HG03442 (cell line): ENCODE measurements around the gene ZBTB7B.

Experiments used
- ATAC-seq: cut with Tn5 transposase; IDR thresholded peaks from one replicate; pipeline ENCODE4 v1.9.1; 2021; ENCODE audit warnings: mild to moderate bottlenecking, moderate library complexity; ENCODE audit not compliant: unreplicated experiment

The ZBTB7B gene

GRCh38 chr1:155034318-155035208 is 32.0 kb downstream of the ZBTB7B start:
- ATAC-seq = no peak

DNA sequence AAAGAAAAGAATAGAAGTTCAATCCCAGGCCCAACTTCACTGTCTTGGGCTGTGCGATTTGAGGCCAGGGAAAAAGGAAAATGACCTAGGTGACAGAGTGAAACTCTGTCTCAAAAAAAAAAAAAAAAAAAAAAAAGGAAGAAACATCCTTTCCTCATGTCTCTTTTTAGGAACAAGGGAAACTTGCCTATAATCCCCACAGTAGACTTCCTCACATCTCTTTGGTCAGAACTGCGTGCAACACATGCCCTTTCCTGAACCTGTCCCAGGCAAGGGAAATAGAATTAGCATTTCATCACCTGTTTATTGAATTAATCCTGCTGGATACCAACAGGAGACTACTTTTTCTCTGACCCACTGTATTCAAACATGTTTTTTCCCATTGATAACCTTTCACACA is 33.3 kb downstream of the ZBTB7B start:
- ATAC-seq = no peak

GRCh38 chr1:155037043-155037442 is 34.4 kb downstream of the ZBTB7B start:
- ATAC-seq = no peak

DNA sequence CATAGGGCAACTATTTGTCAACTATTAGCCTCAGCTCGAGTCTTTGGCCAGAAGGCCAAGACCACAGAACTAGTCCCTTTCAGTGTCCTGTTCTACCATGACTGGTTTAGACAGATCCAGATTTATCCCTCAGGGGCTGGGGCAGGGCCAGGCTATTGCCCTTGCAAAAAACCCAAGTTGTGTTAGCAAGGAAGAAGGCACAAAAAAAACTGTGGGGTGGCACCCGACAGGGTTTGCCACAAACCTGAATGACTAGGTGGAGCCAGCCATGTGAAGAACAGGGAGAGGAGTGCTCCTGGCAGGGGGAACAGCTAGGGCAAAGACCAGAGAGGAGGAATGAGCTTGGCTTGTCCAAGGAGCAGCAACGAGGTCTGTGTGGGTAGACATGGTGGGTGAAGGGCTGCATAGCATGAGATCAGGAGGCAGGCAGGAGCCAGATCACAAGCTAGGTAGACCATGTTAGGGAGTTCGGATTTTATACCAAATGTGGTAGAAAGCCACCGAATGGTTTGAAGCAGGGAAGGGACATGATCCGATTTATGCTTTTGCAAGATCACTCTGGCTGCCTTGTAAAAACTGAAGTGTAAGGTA is 35.3 kb downstream of the ZBTB7B start:
- ATAC-seq = no peak

DNA sequence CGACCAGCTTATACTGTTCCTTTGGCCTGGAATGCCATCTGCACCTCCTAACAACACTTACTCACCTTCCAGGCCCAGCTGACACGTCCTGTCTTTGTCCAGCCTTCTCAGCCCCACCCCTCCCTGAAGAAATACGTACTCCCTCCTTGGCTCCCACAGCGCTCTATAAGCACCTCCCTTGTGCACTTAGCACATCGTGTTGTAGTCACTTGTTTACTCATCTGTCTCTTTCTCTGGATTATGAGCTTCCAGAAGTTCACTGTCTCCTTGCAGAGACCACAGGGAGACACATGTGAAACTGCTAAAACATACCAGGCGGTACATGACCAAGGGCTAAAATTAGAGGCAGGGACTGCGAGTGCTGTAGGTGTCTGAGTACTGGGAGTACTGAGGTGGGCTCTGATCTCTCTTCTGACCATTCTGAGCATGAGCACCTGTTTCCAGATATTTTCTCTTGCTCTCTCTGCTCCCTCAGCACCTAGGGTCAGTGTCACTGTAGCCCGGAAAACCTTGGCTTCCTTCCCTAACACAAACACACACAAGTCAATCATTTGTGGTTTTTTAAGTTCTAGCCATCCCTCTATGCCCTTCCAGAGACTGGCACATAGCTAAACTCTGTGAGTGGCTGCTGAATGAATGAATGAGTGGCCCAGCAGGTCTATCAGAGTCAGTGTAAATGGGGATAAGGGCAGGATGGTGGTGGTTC is 36.2 kb downstream of the ZBTB7B start:
- no peak for ATAC-seq

DNA sequence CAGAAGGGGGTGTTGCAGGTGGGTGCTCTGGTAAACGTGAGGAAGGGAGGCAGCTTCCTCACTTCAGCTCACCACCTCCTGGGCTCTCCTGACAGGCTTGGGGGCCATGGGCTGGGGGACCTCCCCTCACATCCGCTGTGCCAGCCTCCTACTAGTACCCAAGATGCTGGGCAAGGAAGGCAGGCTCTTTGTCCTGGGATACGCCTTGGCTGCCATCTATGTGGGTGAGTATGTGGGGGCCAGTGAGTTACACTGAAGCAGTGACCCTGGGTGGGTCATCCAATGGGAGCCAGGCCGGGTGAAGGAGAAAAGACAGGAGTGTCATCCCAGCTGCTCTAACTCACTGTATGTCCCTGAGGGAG is 36.7 kb downstream of the ZBTB7B start:
- ATAC-seq = no peak

DNA sequence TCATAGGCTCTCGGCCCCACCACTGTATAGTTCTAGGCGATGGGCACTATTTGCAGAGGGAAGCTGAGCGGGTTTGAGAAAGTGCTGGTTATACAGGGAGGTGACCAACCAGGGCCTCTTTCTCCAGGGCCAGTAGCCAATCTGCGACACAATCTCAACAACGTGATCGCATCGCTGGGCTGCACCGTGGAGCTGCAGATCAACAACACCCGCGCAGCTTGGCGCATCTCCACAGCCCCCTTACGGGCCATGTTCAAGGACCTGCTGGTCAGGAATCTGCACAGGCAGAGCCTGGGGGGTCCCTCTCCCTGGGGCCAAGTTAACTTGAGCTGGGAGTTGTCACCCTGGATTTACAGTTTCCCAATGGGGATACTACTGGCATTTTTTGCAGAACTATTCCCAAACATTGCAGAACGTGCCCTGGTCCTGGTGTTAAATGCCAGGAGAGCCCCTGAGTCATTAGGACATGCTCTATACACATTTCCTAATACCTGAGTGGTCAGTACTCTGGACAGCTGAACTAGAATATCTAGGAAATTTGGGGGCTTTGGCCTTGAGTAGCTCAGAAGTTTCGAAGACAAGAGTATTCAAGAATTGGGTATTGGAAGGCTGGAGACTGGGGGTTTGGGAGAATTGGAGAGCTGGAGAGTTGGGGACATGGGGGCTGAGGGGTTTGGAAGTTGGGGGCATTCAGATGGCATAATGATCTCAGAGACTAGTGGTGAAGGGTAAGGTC is 37.9 kb downstream of the ZBTB7B start:
- ATAC-seq = no peak

DNA sequence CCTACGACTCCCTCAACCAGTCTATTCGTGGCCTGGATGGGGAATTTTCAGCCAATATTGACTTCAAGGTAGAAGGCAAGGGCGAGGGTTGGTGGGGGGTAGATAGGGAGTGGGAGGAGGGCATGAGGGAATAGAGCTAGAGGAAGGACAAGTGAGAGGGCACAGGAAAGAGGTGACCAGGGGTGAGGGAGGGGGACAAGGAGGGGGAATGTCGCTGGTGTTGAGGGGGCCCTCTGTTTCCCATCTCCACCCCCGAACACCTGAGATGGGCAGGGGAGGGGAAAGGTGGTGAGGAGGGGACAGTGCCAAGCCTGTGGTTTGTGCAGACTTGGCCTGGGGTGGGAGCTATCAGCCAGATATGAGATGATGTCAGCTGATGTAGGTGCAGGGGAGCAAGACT is 40.2 kb downstream of the ZBTB7B start:
- no peak for ATAC-seq

GRCh38 chr1:155043301-155043702 is 40.7 kb downstream of the ZBTB7B start:
- no peak for ATAC-seq

GRCh38 chr1:155043793-155044192 is 41.2 kb downstream of the ZBTB7B start:
- ATAC-seq = no peak

- no peak for ATAC-seq
These were observed 41.8 kb downstream of the ZBTB7B start for GRCh38 chr1:155044365-155044764.

DNA sequence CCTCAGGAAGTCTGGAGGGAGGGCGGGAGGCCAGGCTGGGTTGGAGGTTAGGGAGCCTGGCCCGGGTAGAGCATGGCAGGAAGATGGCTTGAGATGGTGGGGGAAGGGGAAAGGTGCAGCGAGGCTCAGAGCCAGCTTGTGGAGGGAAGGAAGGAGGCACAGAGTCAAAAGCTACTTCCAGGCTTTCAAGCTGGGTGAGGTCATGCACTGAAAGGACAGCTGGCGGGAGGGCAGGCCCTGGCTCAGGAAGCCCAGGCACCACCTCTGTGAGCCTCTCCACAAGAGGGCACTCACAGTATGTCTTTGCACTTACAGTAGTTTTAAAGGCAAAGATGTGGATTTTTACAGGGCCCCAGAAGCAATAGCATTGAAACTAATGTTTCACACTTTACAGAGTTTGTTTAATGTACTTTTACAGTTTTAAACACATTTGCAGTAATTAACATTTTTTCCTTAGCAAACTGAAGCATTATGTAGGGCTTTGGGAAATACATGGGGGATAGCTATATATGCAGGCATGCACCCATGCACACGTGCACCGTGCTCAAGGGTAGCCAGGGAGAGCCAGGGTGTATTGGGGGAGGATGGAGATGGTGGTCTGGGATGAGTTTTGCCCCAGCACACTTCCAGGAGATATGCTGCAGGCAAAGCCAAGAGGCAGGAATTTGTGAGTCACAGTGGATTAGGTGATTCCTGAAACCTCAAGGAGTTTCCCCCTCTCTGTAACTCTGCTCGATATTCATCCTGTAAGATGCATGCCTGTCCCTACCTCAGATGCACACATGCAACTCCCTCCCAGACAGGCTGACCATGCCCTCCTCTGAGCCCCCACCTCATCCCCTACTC is 42.4 kb downstream of the ZBTB7B start:
- ATAC-seq = no peak

GRCh38 chr1:155048449-155049334 is 46.1 kb downstream of the ZBTB7B start:
- ATAC-seq = no peak

DNA sequence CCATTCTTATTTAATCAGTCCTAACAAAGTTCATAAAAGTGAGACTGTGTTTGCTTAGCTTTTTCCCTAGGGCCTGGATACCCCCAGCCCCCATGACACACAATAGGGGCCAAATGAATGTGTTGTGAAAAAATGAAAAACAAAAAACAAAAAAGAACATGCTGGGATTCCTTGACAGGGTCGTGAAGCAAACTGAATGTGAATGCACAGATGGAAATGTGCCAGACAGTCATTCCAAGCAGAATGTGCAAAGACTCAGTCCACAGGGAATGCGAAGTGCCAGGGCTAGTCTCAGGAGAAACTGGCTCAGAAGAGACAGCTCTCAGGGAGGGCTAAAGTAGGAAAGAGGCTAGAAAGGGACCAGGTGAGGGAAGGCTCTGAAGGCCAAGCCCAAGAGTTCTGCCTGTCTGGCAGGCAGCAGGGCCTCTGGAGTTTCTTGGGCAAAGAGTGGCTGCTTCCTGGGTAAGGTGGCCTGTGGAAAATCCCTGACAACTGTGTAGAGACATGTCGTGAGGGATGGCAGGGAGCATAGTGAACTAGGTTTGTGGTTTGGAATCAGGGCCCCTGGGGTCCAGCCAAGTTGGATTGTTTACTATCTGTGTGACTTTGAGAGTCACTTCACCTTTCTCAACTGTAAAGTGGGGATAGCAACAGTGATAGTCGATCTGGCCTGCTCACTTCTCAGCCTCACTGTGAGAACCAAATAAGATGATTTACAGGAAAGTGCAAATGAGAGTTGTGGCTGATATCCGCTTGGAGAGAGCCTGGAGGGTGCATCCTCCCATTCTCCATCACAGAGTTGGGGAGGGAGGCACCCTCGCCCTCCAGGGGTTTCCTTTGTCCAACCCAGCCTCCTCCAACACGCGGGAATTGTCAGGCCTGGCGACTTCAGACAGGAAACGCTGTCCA is 47.3 kb downstream of the ZBTB7B start:
- ATAC-seq = no peak

DNA sequence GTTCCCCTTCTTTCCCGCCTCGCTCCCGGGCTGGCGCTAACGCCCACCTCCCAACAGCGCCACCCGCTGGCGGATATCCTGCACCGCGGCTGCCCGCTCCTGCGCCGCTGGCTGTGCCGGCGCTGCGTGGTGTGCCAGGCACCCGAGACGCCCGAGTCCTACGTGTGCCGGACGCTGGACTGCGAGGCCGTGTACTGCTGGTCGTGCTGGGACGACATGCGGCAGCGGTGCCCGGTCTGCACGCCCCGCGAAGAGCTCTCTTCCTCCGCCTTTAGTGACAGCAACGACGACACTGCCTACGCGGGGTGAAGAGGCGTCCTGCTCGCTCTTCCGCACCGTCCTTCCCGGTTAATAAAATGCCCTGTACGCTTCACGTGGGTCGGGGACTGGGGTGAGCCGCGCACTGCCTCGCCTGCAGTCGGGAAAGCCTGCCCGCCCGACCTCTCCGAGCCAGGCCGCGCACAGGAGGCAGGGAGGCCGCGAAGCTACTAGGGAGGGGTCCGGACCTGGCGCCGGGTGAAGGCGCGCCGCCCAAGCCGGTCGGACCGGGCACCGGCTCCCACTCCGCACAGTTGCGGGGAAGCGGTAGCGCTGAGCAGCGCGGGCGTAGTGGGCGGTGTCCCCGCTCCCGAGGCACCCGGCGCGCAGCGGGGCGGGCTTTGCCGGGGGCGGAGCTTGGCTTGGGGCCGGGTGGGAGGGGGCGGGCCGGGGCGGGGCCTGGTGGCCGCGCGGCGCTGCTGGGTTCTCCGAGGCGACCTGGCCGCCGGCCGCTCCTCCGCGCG is 48.1 kb downstream of the ZBTB7B start, which contains the start of gene ADAM15:
Gene ADAM15, plus strand, starts transcription at position 757 of the 782 bp plus-strand sequence. CDS start 71 bp downstream, outside the sequence.
- ATAC-seq = peak; percentile 57

DNA sequence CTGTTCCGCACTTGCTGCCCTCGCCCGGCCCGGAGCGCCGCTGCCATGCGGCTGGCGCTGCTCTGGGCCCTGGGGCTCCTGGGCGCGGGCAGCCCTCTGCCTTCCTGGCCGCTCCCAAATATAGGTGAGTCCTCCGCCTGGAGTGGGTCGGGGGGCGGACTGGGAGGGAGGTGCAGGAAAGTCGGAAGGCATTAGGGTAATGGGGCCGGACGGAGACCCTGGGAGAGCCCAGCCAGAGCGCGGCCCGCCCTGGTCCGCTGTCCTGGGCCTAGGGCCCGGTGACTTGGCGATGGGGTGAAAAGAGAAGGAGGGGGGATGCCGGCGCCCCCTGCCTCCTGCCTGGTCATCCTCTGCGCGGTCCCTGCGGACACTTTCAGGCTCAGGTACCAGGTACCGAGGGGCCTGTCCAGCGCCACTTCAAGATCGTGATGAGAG is 48.8 kb downstream of the ZBTB7B start:
- peak; percentile 18 for ATAC-seq

GRCh38 chr1:155051777-155052398 is 49.3 kb downstream of the ZBTB7B start:
- ATAC-seq = peak; percentile 2
